ENCODE measurements around the gene ZNF823.

ZNF823 gene

GRCh38 chr19:11747277-11747676 is 8.5 kb upstream of the ZNF823 start:
- CTCF ChIA-PET, result interaction anchor here (0.7 kb wide), 1 partner anchor 47 kb away, joined by 3 read pairs; no protein-coding TSS in a partner anchor
- TF ChIP-seq ZNF280D (tag by site-specific recombination; IDR thresholded peaks at IDR 0.05), result peak; percentile 77; the same call in 1 of the 2 replicates
- TF ChIP-seq ZNF362 (tag by site-specific recombination; IDR thresholded peaks at IDR 0.05), result peak; percentile 84
- no peak for TF ChIP-seq SALL2 (tag by site-specific recombination; IDR thresholded peaks at IDR 0.05; ENCODE audit: borderline replicate concordance)
- TF ChIP-seq SETDB1 (IDR thresholded peaks at IDR 0.05; ENCODE audit: insufficient read length, low read length), result peak; percentile 98

GRCh38 chr19:11745869-11746268 is 7.1 kb upstream of the ZNF823 start:
- TF ChIP-seq ZNF37A (tag by site-specific recombination; IDR thresholded peaks at IDR 0.05), result no peak
- TF ChIP-seq TSHZ1 (tag by site-specific recombination; IDR thresholded peaks at IDR 0.05; ENCODE audit: borderline replicate concordance), result no peak
- H3K9me3 ChIP-seq (ENCODE audit: control insufficient read depth, insufficient read depth, low read depth, low read length), result no peaks in the 10 kb centered on the region
- CTCF ChIA-PET, result interaction anchor here (0.5 kb wide), 1 partner anchor 264 kb away, joined by 3 read pairs; no protein-coding TSS in a partner anchor
- H3K4me3 ChIP-seq (ENCODE audit: low read depth, low read length), result no peak overlapping the region
- H3K36me3 ChIP-seq (ENCODE audit: control insufficient read depth in 2 of 2, insufficient read depth in 1 of 2, low read length in 2 of 2), result no peaks in the 10 kb centered on the region
- H3K27ac ChIP-seq (ENCODE audit: extremely low read depth, low read depth, low read length), result no peak overlapping the region
- no peaks in the 10 kb centered on the region for H3K4me1 ChIP-seq (ENCODE audit: control insufficient read depth, insufficient read depth, low read length)
- POLR2A ChIA-PET, result no interaction called here

More at GRCh38 chr19:11747277-11747676, 8.5 kb upstream of the ZNF823 start:
- POLR2A ChIA-PET, result no interaction called here
- Histone ChIP-seq H3K4me1 (ENCODE audit: control insufficient read depth, insufficient read depth, low read length) (no peaks in the 10 kb centered on the region), H3K9me3 (ENCODE audit: control insufficient read depth, insufficient read depth, low read depth, low read length) (no peaks in the 10 kb centered on the region), H3K4me3 (ENCODE audit: low read depth, low read length) (no peak overlapping the region), H3K27ac (ENCODE audit: extremely low read depth, low read depth, low read length) (no peak overlapping the region), H3K36me3 (ENCODE audit: control insufficient read depth in 2 of 2, insufficient read depth in 1 of 2, low read length in 2 of 2) (no peaks in the 10 kb centered on the region)

- Histone ChIP-seq H3K4me1 (ENCODE audit: control insufficient read depth, insufficient read depth, low read length) (no peaks in the 10 kb centered on the region), H3K9me3 (ENCODE audit: control insufficient read depth, insufficient read depth, low read depth, low read length) (no peaks in the 10 kb centered on the region), H3K36me3 (ENCODE audit: control insufficient read depth in 2 of 2, insufficient read depth in 1 of 2, low read length in 2 of 2) (peaks cover 0 to 3% of the 10 kb centered on the region in 2 experiments; a peak in 1 of 3 replicates), H3K4me3 (ENCODE audit: low read depth, low read length) (peak overlapping the region; percentile 81), H3K27ac (ENCODE audit: extremely low read depth, low read depth, low read length) (peak overlapping the region; percentile 62)
- ChIA-PET POLR2A (interaction anchor here (1.3 to 1.9 kb wide), 4 partner anchors 28 to 250 kb away, joined by 4 to 5 read pairs (median 4); partner anchors contain the start of gene ZNF441), CTCF (no interaction called here)
- TF ChIP-seq GLI4 (tag by site-specific recombination; IDR thresholded peaks at IDR 0.05) (no peak), ZNF324 (tag by site-specific recombination; IDR thresholded peaks at IDR 0.05) (no peak), PRDM1 (tag by site-specific recombination; IDR thresholded peaks at IDR 0.05) (no peak), ZNF843 (tag by site-specific recombination; IDR thresholded peaks at IDR 0.05) (no peak), ZBTB17 (tag by site-specific recombination; IDR thresholded peaks at IDR 0.05) (no peak), ZNF138 (tag by site-specific recombination; IDR thresholded peaks at IDR 0.05; ENCODE audit: borderline replicate concordance) (no peak), ZNF518A (tag by site-specific recombination; conservative IDR thresholded peaks at IDR 0.05; ENCODE audit: low read depth) (no peak), ZNF121 (tag by site-specific recombination; IDR thresholded peaks at IDR 0.05) (no peak), ZBTB1 (tag by site-specific recombination; IDR thresholded peaks at IDR 0.05) (no peak)
Observed at GRCh38 chr19:11737964-11738745, 591 bp downstream of the ZNF823 start.

Measured in HEK293 (cell line).